ENCODE data around the gene LAMB1. TPM values are rescaled to one million over a fixed set of nuclear protein-coding genes. Genes with fewer than 3 reads are reported as not detected.
"Not testable (repeated sequence)": the region's sequence is repeated elsewhere in the genome, so short reads cannot be mapped to it uniquely, and the experiment has no call there.

LAMB1 gene
- 18.9 and 22.7 TPM in 2 replicates for total RNA-seq (2014; rRNA removed; shearing (Covaris generic); ENCODE audit: low replicate concordance)

GRCh38 chr7:108002726-108003598 lies at the start of gene LAMB1:
LAMB1 (minus strand) TSS chr7:108003161; CDS start chr7:108002885, 276 bp downstream.
- no peaks in the 10 kb centered on the region for H3K9me3 ChIP-seq
- DNase-seq: peak; percentile 69
- H3K27me3 ChIP-seq: no peaks in the 10 kb centered on the region
- peak within 1 kb of the TSS; percentile 68 for H3K4me3 ChIP-seq
- H3K36me3 ChIP-seq: no peaks in the 10 kb centered on the region

DNA sequence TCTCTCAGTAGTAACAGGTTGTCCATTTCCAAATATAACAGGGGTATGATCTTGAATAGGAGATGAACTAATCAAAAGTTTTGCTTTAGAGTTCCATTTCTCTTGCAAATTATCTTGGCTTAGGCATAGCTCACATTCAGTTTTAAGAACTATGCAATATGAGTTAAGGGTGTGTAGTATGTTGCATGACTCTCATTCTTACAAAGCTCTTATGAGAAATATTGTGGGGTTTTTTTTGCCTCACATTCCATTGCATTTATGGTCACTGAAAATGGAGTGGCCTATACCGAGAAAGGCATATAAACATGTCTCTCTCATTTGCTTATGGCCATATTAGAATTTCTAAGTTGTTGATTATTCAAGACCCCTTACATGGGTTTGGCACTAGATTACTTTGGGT lies 48.5 kb upstream of the LAMB1 start:
- no peak for DNase-seq
- Histone ChIP-seq H3K9me3 (no peaks in the 10 kb centered on the region), H3K4me3 (no peak overlapping the region), H3K27me3 (no peaks in the 10 kb centered on the region), H3K36me3 (no peaks in the 10 kb centered on the region)

- Histone ChIP-seq H3K4me3 (no peak overlapping the region), H3K36me3 (no peaks in the 10 kb centered on the region)
Observed at GRCh38 chr7:108049962-108050361, 47.0 kb upstream of the LAMB1 start.

DNA sequence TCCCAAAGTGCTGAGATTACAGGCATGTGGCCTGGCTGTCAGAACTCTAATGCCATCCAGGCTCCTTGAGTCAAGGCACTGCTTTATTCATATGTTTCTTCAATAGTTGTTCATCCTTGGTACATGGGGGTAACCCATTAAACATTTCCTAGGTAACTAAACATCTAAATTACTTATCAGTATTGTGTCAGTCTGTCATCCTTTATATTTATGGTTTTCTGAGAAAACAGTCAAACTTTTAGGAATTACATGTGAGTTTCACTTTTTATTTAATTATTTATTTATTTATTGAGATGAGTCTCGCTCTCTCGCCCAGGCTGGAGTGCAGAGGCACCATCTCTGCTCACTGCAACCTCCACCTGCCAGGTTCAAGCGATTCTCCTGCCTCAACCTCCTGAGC lies 45.5 kb upstream of the LAMB1 start:
- Histone ChIP-seq H3K36me3 (no peaks in the 10 kb centered on the region), H3K9me3 (no peaks in the 10 kb centered on the region), H3K4me3 (no peak overlapping the region), H3K27me3 (no peaks in the 10 kb centered on the region)
- DNase-seq: no peak

More at GRCh38 chr7:108049962-108050361, 47.0 kb upstream of the LAMB1 start:
- Histone ChIP-seq H3K9me3 (no peaks in the 10 kb centered on the region), H3K27me3 (no peaks in the 10 kb centered on the region)
- no peak for DNase-seq

GRCh38 chr7:108046952-108047506 lies 44.1 kb upstream of the LAMB1 start:
- H3K27me3 ChIP-seq: no peaks in the 10 kb centered on the region
- no peak for DNase-seq

DNA sequence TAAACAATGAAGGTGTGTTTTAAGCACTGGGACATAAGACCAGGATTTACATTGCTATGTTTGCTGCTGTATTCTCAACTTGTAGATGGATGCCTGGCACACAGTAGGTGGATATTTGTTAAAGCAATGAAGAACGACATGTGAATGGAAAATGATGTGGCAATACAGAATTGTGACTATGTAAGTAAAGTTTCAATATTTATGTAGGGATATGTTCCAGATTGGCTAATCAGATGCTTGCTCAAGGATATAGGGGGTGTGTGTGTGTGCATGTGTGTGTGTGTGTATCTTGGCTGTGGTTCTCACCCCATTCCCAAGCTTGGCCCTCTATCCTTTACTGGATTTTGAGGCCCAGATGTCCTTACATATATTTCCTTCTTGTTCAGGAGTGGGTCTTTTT lies 42.7 kb upstream of the LAMB1 start:
- no peak for DNase-seq
- H3K9me3 ChIP-seq: no peaks in the 10 kb centered on the region
- H3K4me3 ChIP-seq: no peak overlapping the region
- no peaks in the 10 kb centered on the region for H3K36me3 ChIP-seq
- H3K27me3 ChIP-seq: no peaks in the 10 kb centered on the region

More at GRCh38 chr7:108046952-108047506, 44.1 kb upstream of the LAMB1 start:
- Histone ChIP-seq H3K36me3 (no peaks in the 10 kb centered on the region), H3K4me3 (no peak overlapping the region), H3K9me3 (no peaks in the 10 kb centered on the region)

GRCh38 chr7:108045154-108045553 lies 42.2 kb upstream of the LAMB1 start:
- H3K27me3 ChIP-seq: no peaks in the 10 kb centered on the region
- H3K9me3 ChIP-seq: no peaks in the 10 kb centered on the region
- no peak for DNase-seq
- no peak overlapping the region for H3K4me3 ChIP-seq
- H3K36me3 ChIP-seq: no peaks in the 10 kb centered on the region

- H3K27me3 ChIP-seq: no peaks in the 10 kb centered on the region
- no peaks in the 10 kb centered on the region for H3K36me3 ChIP-seq
- no peaks in the 10 kb centered on the region for H3K9me3 ChIP-seq
- no peak for DNase-seq
- no peak overlapping the region for H3K4me3 ChIP-seq
Observed at GRCh38 chr7:108044345-108044744, 41.4 kb upstream of the LAMB1 start.

GRCh38 chr7:108038986-108039385 lies 36.0 kb upstream of the LAMB1 start:
- H3K36me3 ChIP-seq: no peaks in the 10 kb centered on the region
- no peaks in the 10 kb centered on the region for H3K27me3 ChIP-seq
- H3K9me3 ChIP-seq: no peaks in the 10 kb centered on the region
- no peak overlapping the region for H3K4me3 ChIP-seq
- DNase-seq: no peak

DNA sequence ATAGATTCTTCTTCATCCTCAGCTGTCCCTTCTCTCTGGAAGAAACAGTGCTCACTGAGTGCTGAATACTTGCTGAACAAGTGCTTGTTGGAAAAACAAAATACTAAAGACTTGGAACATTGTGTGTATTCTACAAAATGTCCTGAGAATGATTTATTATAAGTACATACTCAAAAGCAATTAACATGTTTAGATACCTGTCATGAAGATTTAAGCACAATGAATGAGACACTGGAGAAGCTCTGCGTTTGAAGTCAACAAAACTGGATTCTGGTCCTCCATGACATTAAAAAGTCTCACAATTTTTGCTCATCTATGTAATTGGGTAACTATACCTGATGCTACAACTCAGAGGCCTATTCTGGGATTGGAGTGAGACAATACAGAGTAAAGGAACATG lies 34.8 kb upstream of the LAMB1 start:
- H3K27me3 ChIP-seq: no peaks in the 10 kb centered on the region
- H3K36me3 ChIP-seq: no peaks in the 10 kb centered on the region
- DNase-seq: no peak
- no peak overlapping the region for H3K4me3 ChIP-seq
- H3K9me3 ChIP-seq: no peaks in the 10 kb centered on the region

DNA sequence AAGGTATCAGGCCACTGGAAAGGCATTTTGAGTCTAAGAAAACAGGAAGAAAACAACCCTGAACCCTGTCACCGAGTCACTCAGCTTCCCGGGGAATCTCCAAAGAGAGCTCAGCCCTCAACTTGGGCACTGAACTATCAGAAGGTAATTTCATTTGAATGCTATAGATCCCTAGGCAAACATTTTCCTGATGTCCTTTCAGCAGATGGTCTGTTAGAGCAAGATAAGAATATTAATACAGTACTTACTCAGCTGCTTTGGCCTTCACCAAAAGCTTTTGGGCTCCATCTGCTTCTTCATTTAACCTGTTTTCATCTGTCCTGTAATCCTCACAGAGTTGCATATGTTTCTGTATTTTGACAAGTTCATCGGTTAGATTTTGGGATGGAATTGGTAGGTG lies 34.2 kb upstream of the LAMB1 start:
- no peak overlapping the region for H3K4me3 ChIP-seq
- no peaks in the 10 kb centered on the region for H3K9me3 ChIP-seq
- no peak for DNase-seq
- no peaks in the 10 kb centered on the region for H3K36me3 ChIP-seq
- H3K27me3 ChIP-seq: no peaks in the 10 kb centered on the region

GRCh38 chr7:108034586-108034985 lies 31.6 kb upstream of the LAMB1 start:
- Histone ChIP-seq H3K4me3 (no peak overlapping the region), H3K9me3 (no peaks in the 10 kb centered on the region), H3K27me3 (no peaks in the 10 kb centered on the region), H3K36me3 (no peaks in the 10 kb centered on the region)
- DNase-seq: no peak

- H3K4me3 ChIP-seq: no peak overlapping the region
Observed at GRCh38 chr7:108033776-108034497, 31.0 kb upstream of the LAMB1 start.

GRCh38 chr7:108033309-108033708 lies 30.3 kb upstream of the LAMB1 start:
- H3K9me3 ChIP-seq, DNase-seq, H3K27me3 ChIP-seq, H3K36me3 ChIP-seq, H3K4me3 ChIP-seq: not testable (repeated sequence)

More at GRCh38 chr7:108033776-108034497, 31.0 kb upstream of the LAMB1 start:
- Histone ChIP-seq H3K36me3 (no peaks in the 10 kb centered on the region), H3K9me3 (no peaks in the 10 kb centered on the region), H3K27me3 (no peaks in the 10 kb centered on the region)
- DNase-seq: no peak

DNA sequence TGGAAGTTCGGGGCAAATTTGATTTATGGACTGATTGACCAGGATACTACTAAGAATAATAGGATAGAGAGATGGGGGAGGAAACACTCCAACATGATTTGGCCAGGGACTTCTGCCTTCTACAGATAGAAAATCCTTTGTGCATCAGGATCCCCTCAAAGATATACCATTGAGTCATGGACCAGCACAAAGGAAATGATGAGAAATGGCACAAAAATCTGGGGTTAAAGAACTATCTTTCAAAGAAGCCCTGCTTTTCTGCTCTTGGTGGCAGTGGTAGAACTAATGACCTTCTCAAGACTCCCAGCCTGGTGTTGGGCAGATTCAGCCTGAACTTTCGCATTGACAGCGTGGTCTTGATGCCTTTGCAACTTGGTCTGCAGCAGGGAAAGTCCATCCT lies 27.6 kb upstream of the LAMB1 start:
- no peaks in the 10 kb centered on the region for H3K36me3 ChIP-seq
- DNase-seq: no peak
- no peaks in the 10 kb centered on the region for H3K9me3 ChIP-seq
- no peak overlapping the region for H3K4me3 ChIP-seq
- no peaks in the 10 kb centered on the region for H3K27me3 ChIP-seq

DNA sequence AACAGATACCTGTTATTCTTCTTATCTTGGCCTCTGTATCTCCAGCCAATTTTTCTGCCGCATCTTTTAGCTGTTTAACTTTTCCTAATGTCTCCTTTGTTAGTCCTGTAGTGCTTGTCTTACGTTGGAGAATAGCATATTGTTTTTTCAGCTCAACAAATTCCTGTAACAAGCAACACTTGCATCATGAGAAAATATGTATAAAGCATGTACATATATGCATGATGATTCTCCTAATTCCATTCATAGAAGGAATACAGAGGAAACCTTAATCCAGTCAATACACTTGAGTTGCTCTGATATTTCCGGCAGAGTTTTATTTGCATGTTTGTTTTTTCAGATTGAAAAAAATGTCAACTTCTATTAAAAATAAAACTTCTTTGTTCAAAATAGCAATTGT lies 26.1 kb upstream of the LAMB1 start:
- Histone ChIP-seq H3K36me3 (no peaks in the 10 kb centered on the region), H3K27me3 (no peaks in the 10 kb centered on the region), H3K4me3 (no peak overlapping the region), H3K9me3 (no peaks in the 10 kb centered on the region)
- no peak for DNase-seq

DNA sequence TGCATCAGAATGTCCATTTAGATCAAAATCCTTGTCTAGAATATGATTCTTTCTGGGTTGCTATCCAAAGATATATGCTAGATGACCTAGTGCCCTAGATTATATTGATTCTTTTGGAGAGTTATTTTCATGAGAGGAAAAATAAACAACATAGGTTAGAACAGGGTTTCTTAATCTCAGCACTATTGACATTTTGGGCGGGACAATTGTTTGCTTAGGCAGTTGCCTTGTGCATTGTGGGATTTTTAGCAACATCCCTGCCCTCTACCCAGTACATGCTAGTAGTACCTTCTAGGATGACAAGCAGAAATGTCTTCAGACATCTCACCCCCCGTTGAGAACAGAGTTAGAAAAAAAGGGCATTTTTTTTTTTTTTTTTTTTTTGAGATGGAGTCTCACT lies 25.1 kb upstream of the LAMB1 start:
- DNase-seq: no peak
- H3K27me3 ChIP-seq: no peaks in the 10 kb centered on the region
- H3K9me3 ChIP-seq: no peaks in the 10 kb centered on the region
- no peaks in the 10 kb centered on the region for H3K36me3 ChIP-seq
- H3K4me3 ChIP-seq: no peak overlapping the region

All from MG63 (cell line).